Gastrocnemius medialis (tissue), 4 donors: ENCODE results near the gene TRAF4. TPM values are rescaled to one million over a fixed set of nuclear protein-coding genes. Genes with fewer than 3 reads are reported as not detected.
A peak's percentile ranks its signal among the peaks of the same experiment; 100 is the strongest.

ENCODE experiments used
- ATAC-seq, 2 donors: fragments of 150-250 bp; one replicate each; pipeline ENCODE4 v1.9.1; 2016
- DNase-seq, 2 donors: peaks; one replicate each; pipeline ENCODE4 v3.0.0-alpha.2; 2019
- H3K27ac ChIP-seq, 4 donors: fragments of 200-600 bp; sonication (generic); 1 replicate in 1 of 4; 2 replicates in 3 of 4; pipeline ENCODE4 v1.5.1; 2016 to 2018; ENCODE audit warnings: mild to moderate bottlenecking in 2 of 4, moderate library complexity in 1 of 4
- H3K27me3 ChIP-seq, 3 donors: fragments of 200-600 bp; sonication (generic) in 2 of 3; 1 replicate in 1 of 3; 2 replicates in 2 of 3; pipeline versions ENCODE4 v1.5.1 to v1.6.0; 2016 to 2019; ENCODE audit warnings: mild to moderate bottlenecking in 1 of 3, moderate library complexity in 1 of 3
- H3K36me3 ChIP-seq, 2 donors: fragments of 200-600 bp; sonication (generic) in 1 of 2; one replicate each; pipeline ENCODE4 v1.5.1; 2017 to 2018
- H3K4me1 ChIP-seq, 2 donors: fragments of 200-600 bp; sonication (generic) in 1 of 2; one replicate each; pipeline ENCODE4 v1.5.1; 2016 to 2017; ENCODE audit warnings: mild to moderate bottlenecking in 2 of 2
- H3K4me3 ChIP-seq, 4 donors: fragments of 200-600 bp; sonication (generic) in 3 of 4; 1 replicate in 1 of 4; 2 replicates in 3 of 4; pipeline ENCODE4 v1.5.1; 2016 to 2019; ENCODE audit warnings: mild to moderate bottlenecking in 2 of 4
- H3K9me3 ChIP-seq, 3 donors: fragments of 200-600 bp; sonication (generic) in 2 of 3; 1 replicate in 1 of 3; 2 replicates in 2 of 3; pipeline ENCODE4 v1.5.1; 2016 to 2019
- CTCF ChIP-seq, 5 experiments: fragments of 450-650 bp in 3 of 5; fragments of 200-600 bp in 2 of 5; sonication (generic) in 2 of 5; IDR thresholded peaks in 4 of 5; conservative IDR thresholded peaks in 1 of 5; 1 replicate in 4 of 5; 2 replicates in 1 of 5; pipeline ENCODE4 v1.5.1; 2016 to 2019; ENCODE audit warnings: antibody characterized with exemption in 5 of 5, mild to moderate bottlenecking in 3 of 5, moderate library complexity in 3 of 5
- POLR2A ChIP-seq, 2 donors: fragments of 450-650 bp; IDR thresholded peaks; one replicate each; pipeline ENCODE4 v1.6.1; 2017; ENCODE audit warnings: antibody characterized with exemption in 2 of 2, mild to moderate bottlenecking in 2 of 2, moderate library complexity in 2 of 2
- in situ Hi-C, 4 donors: fragments of 200-750 bp; cut with MboI; loops; one replicate each; pipeline versions ENCODE4 v1.15.0 to v1.8.0; 2017; ENCODE audit warnings: low sequenced_read_pairs in 4 of 4
- intact Hi-C: fragments of 100-400 bp; cut with DNase I; formaldehyde crosslinking; loops from one replicate; pipeline ENCODE4 v1.15.1; 2023; ENCODE audit warnings: low total_unique reads
- total RNA-seq, 4 donors: library from RNA; depleted of rRNA; stranded (reverse); fragments of >200 nt; gene quantifications; one replicate each; pipeline versions ENCODE4 v1.1.0 to v1.2.3, GENCODE V29; 2016

The TRAF4 gene
- total RNA-seq, 4 donors from 2014 or later = 2.0 to 6.4 (median 3.8) TPM

- TF ChIP-seq POLR2A (IDR thresholded peaks at IDR 0.05) = peak; percentile 67 to 77
- no peak for TF ChIP-seq CTCF (IDR thresholded peaks at IDR 0.05 in 4 of 5, conservative IDR thresholded peaks at IDR 0.05 in 1 of 5)
- in situ Hi-C loops = no loop called here
- intact Hi-C loops = loop anchor here (1.0 to 5.0 kb wide), 5 partner anchors 34 to 384 kb away; partner anchors contain the start of genes FLOT2 and PHF12
- DNase-seq (peak; percentile 88 to 94), ATAC-seq (peak; percentile 79 to 82)
- Histone ChIP-seq H3K36me3 (peaks cover 3 to 13% of the 10 kb centered on the region in 2 donors), H3K4me3 (peak within 1 kb of the TSS; percentile 70 to 92 (median 80)), H3K27me3 (no peaks in the 10 kb centered on the region), H3K27ac (peak within 1 kb of the TSS; percentile 90 to 99 (median 98)), H3K4me1 (peaks cover 19 to 21% of the 10 kb centered on the region in 2 donors), H3K9me3 (no peaks in the 10 kb centered on the region)
Observed at GRCh38 chr17:28728364-28729200, 15.2 kb upstream of the TRAF4 start, which contains the start of gene NEK8. Gene NEK8, plus strand, starts transcription at chr17:28728788. Its CDS starts 26 bp downstream, at chr17:28728814.

- H3K4me1 ChIP-seq = peaks cover 19 to 24% of the 10 kb centered on the region in 2 donors
- TF ChIP-seq CTCF (IDR thresholded peaks at IDR 0.05 in 4 of 5, conservative IDR thresholded peaks at IDR 0.05 in 1 of 5) (no peak), POLR2A (IDR thresholded peaks at IDR 0.05) (no peak)
- no peak for ATAC-seq
- H3K4me3 ChIP-seq = no peak overlapping the region
- H3K27ac ChIP-seq = no peak overlapping the region
- no peaks in the 10 kb centered on the region for H3K36me3 ChIP-seq
- no peaks in the 10 kb centered on the region for H3K9me3 ChIP-seq
- no peak for DNase-seq
- intact Hi-C loops (loop anchor here (2.0 to 5.0 kb wide), 4 partner anchors 32 to 382 kb away; partner anchors contain the start of gene FLOT2), in situ Hi-C loops (no loop called here)
- H3K27me3 ChIP-seq = no peaks in the 10 kb centered on the region
Observed at GRCh38 chr17:28729950-28730330, 13.9 kb upstream of the TRAF4 start.

GRCh38 chr17:28733346-28733745 is 10.5 kb upstream of the TRAF4 start:
- TF ChIP-seq CTCF (IDR thresholded peaks at IDR 0.05 in 4 of 5, conservative IDR thresholded peaks at IDR 0.05 in 1 of 5) = no peak
- TF ChIP-seq POLR2A (IDR thresholded peaks at IDR 0.05) = no peak
- Histone ChIP-seq H3K36me3 (no peaks in the 10 kb centered on the region), H3K4me1 (peaks cover 0 to 9% of the 10 kb centered on the region in 2 donors), H3K4me3 (no peak overlapping the region), H3K9me3 (no peaks in the 10 kb centered on the region), H3K27me3 (no peaks in the 10 kb centered on the region), H3K27ac (no peak overlapping the region)
- in situ Hi-C loops (no loop called here), intact Hi-C loops (no loop called here)
- ATAC-seq = no peak
- no peak for DNase-seq

- ATAC-seq (no peak), DNase-seq (no peak)
- Histone ChIP-seq H3K4me1 (peaks cover 0 to 5% of the 10 kb centered on the region in 2 donors), H3K27ac (peak overlapping the region in 1 of 4 donors; percentile 2), H3K27me3 (no peaks in the 10 kb centered on the region), H3K4me3 (no peak overlapping the region), H3K9me3 (no peaks in the 10 kb centered on the region), H3K36me3 (no peaks in the 10 kb centered on the region)
- in situ Hi-C loops (no loop called here), intact Hi-C loops (no loop called here)
- TF ChIP-seq CTCF (IDR thresholded peaks at IDR 0.05 in 4 of 5, conservative IDR thresholded peaks at IDR 0.05 in 1 of 5) (no peak), POLR2A (IDR thresholded peaks at IDR 0.05) (no peak)
Observed at GRCh38 chr17:28734712-28735241, 9.0 kb upstream of the TRAF4 start.
